ENCODE measurements around the gene KATNIP.

DNA sequence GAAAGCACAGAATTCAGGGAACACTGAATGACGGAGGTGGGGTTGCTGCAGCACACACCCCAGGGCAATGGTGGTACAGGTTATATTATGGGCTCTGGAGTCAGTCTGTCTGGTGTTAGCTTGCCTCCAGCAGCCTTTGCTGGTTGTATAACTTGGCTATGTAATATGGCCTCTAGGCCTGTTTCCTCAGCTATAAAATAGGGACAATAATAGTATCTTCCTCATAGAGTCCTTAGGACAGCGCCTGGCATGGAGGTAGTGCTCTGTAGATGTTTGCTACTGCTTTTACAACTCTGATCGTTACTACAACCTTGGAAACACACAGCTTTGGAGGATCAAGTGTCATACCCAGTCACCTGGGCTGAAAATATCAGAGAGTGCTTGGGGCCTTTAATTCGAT lies 31.7 kb upstream of the KATNIP start:
- no peak for TF ChIP-seq EZH2 (IDR thresholded peaks at IDR 0.05; ENCODE audit: low read length, unreplicated experiment)
- TF ChIP-seq, protein P1, sequence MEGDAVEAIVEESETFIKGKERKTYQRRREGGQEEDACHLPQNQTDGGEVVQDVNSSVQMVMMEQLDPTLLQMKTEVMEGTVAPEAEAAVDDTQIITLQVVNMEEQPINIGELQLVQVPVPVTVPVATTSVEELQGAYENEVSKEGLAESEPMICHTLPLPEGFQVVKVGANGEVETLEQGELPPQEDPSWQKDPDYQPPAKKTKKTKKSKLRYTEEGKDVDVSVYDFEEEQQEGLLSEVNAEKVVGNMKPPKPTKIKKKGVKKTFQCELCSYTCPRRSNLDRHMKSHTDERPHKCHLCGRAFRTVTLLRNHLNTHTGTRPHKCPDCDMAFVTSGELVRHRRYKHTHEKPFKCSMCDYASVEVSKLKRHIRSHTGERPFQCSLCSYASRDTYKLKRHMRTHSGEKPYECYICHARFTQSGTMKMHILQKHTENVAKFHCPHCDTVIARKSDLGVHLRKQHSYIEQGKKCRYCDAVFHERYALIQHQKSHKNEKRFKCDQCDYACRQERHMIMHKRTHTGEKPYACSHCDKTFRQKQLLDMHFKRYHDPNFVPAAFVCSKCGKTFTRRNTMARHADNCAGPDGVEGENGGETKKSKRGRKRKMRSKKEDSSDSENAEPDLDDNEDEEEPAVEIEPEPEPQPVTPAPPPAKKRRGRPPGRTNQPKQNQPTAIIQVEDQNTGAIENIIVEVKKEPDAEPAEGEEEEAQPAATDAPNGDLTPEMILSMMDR (conservative IDR thresholded peaks at IDR 0.05; ENCODE audit: low read depth, low read length) = no peak
